Rectal smooth muscle tissue (tissue), 1 donor: ENCODE data around the gene GNB5.

ENCODE experiments used
- H3K27ac ChIP-seq: one replicate; pipeline ENCODE4 v1.7.0; 2013; ENCODE audit warnings: low read depth, low read length, inconsistent platforms
- H3K27me3 ChIP-seq: one replicate; pipeline ENCODE4 v1.7.0; 2013; ENCODE audit warnings: low read length; ENCODE audit not compliant: control insufficient read depth, insufficient read depth
- H3K36me3 ChIP-seq: one replicate; pipeline ENCODE4 v1.7.0; 2013; ENCODE audit warnings: low read length; ENCODE audit not compliant: control insufficient read depth, insufficient read depth
- H3K4me1 ChIP-seq: one replicate; pipeline ENCODE4 v1.7.0; 2013; ENCODE audit warnings: low read length; ENCODE audit not compliant: control insufficient read depth, insufficient read depth
- H3K4me3 ChIP-seq: one replicate; pipeline ENCODE4 v1.7.0; 2013; ENCODE audit warnings: low read length
- H3K9ac ChIP-seq: one replicate; pipeline ENCODE4 v1.7.0; 2013; ENCODE audit warnings: low read length

GNB5 gene

DNA sequence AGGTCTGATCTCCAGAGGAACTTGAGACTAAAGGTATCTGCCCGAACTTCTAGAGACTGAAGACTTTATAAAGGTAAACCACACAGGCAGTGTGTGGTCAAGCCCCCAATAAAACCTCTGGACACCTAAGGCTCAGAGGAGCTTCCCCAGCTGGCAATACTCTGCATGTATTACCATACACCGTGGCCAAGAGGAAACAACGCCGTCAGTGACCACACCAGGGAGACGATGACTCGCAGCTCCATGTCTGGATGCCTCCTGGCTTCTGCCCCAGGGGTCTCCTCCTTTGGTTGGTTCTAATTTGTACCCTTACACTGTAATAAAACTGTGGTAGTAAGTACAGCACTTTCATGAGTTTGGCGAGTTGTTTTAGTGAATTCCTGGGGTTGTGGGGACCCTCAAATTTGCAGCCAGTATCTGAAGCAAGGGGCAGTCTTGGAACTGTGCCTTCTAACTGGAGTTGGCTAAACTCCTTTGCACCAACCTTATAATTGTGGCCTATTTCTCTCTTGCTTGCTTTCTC is 46.5 kb downstream of the GNB5 start:
- Histone ChIP-seq H3K9ac (no peak overlapping the region), H3K36me3 (peaks cover 7% of the 10 kb centered on the region), H3K27me3 (no peaks in the 10 kb centered on the region), H3K27ac (no peak overlapping the region), H3K4me1 (no peaks in the 10 kb centered on the region), H3K4me3 (no peak overlapping the region)

DNA sequence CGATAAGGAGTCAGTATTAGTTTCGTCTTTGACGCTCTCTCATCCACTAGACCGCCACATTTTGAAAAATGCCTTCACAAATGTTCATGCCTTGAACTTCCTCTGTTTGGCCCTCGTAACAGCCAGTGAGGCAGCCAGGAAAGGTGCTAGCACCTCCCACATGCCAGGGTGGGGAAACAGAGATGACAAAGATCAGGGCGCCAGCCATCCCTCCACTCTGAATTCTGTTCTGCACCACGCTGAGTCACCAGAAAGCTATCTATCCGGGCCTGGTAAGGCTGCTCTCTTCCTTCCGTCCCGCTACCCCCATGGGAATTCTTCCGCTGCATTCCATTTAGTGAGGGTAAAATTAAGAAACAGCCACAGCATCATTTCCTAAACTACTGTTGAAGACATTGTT is 47.3 kb downstream of the GNB5 start:
- no peak overlapping the region for H3K9ac ChIP-seq
- H3K4me3 ChIP-seq: no peak overlapping the region
- H3K4me1 ChIP-seq: no peaks in the 10 kb centered on the region
- H3K36me3 ChIP-seq: peaks cover 4% of the 10 kb centered on the region
- H3K27me3 ChIP-seq: no peaks in the 10 kb centered on the region
- H3K27ac ChIP-seq: no peak overlapping the region

DNA sequence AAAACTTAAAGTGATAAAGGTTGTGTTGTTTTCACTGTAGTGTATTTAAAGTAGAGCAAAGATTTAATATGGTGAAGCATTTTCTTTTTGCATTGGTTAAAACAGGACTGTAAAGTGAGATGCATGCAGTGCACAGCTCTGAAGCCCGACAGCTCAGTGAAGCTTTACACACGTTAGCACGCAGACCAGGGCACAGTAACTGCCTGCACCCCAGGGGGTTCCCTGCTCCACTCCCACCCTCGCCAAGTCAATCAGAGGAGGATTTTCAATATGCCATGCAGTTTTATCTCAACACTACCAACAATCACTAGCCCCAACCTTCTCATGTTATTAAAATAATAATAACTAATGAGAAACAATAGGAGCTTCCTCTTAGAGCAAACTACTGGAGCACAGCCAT is 50.5 kb downstream of the GNB5 start:
- no peak overlapping the region for H3K4me3 ChIP-seq
- H3K4me1 ChIP-seq: peaks cover 12% of the 10 kb centered on the region
- peaks cover 4% of the 10 kb centered on the region for H3K36me3 ChIP-seq
- H3K27ac ChIP-seq: no peak overlapping the region
- H3K9ac ChIP-seq: no peak overlapping the region
- H3K27me3 ChIP-seq: no peaks in the 10 kb centered on the region

DNA sequence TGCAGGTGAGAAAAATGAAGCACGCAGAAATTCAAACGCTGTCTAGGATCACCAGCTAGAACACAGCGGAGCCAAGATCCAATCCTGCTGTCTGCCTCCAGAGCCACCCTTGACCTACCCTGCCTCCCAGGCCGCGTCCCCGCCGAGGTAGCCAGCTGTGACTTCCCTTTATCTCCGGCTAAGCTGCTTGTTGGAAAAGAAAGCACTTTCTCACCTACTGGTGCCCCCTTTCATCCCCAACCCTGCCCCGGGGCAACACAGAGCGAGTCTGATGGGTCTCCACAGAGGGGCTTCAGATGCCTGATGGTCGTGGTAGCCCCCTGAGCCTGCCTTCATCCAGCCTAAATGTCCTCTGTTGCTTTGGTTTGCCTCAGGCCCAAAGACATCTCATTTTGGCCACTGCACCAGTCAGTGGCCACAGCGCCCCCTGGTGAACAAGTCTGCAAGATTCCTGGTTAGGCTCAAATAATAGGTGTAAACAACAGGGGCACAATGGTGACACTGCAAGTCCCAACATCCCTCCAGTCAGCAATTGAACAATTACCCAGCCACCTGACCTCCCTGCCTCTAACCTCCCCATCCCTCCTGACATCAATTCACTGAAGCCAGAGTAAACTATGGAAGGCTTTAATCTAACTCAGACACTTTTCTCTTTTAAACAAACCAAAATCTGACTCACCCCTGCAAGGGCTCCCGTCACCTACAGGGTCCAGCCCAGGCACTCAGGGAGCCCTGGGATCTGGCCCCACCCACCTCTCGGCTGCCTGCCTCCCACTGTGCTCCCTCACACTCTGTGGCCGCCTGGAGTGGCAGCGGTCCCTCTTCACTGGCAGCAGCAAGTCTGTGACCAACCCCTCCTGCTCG is 51.4 kb downstream of the GNB5 start:
- no peaks in the 10 kb centered on the region for H3K27me3 ChIP-seq
- H3K4me1 ChIP-seq: peaks cover 12% of the 10 kb centered on the region
- H3K9ac ChIP-seq: no peak overlapping the region
- H3K4me3 ChIP-seq: no peak overlapping the region
- H3K27ac ChIP-seq: no peak overlapping the region
- H3K36me3 ChIP-seq: peaks cover 3% of the 10 kb centered on the region

DNA sequence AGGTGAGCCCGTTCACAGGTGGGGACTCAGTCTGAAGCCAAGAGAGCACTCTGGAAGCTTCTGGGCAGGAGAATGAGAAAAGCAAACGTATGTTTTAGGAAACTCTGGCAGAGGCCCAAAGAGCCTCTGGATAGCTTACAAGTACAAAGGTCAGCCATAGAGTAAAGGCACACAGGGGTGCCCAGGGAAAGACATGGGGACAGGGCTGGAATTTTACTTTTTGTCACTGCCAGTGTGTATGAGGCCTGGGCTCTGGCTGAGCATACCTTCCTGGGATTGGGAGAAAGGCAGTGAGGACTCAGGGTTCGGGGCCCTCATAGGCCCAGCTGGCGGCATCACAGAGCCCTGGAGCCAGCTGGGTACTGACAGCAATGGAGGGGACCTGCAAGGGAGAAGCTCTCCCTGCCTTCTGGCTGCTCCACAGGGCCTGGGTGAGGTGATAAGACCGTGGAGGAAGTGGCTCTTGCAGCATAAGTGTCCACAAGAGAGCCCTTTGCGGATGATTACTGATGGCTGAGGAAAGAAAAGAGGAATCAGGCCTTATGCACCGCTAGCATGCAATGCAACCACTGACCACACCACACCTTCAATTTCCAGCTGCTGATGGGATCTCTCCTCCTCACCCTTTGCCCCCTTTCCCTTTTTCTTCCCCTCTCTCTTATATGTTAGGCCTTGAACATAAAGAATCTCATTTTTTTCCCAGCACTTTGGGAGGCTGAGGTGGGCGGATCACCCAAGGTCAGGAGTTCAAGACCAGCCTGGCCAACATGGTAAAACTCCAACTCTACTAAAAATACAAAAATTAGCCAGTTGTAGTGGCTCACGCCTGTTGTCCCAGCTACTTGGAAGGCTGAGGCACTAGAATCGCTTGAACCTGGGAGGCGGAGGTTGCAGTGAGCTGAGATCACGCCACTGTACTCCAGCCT is 53.5 kb downstream of the GNB5 start:
- H3K9ac ChIP-seq: no peak overlapping the region
- H3K27me3 ChIP-seq: no peaks in the 10 kb centered on the region
- no peaks in the 10 kb centered on the region for H3K36me3 ChIP-seq
- no peak overlapping the region for H3K27ac ChIP-seq
- H3K4me1 ChIP-seq: peaks cover 12% of the 10 kb centered on the region
- no peak overlapping the region for H3K4me3 ChIP-seq

DNA sequence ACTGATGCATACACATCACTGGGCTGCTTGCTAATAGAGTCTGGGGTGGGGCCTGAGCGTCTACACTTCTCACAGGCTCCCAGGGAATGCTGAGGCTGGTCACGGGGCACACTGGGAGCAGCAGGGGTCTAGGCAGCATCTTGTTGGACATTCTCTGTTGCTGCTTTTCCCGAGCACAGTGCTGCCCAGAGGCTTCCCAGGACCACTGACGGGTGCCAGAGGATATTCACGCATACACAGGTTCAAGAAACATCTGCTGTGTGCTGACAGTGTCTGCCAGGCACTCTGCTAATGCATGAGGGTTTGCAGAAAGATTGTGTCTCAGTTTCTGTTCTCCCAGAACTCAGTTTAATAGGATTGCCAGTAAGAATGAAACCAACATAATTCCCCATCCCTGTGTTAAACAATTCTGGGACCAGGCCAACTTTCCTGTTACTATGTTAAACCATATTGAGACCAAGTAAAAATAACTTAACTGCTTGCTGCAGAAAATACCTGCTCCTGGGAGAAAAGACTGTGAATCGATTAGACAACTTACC is 54.7 kb downstream of the GNB5 start:
- Histone ChIP-seq H3K4me3 (no peak overlapping the region), H3K9ac (no peak overlapping the region), H3K27me3 (no peaks in the 10 kb centered on the region), H3K27ac (peak overlapping the region; percentile 1), H3K36me3 (no peaks in the 10 kb centered on the region), H3K4me1 (peaks cover 12% of the 10 kb centered on the region)

DNA sequence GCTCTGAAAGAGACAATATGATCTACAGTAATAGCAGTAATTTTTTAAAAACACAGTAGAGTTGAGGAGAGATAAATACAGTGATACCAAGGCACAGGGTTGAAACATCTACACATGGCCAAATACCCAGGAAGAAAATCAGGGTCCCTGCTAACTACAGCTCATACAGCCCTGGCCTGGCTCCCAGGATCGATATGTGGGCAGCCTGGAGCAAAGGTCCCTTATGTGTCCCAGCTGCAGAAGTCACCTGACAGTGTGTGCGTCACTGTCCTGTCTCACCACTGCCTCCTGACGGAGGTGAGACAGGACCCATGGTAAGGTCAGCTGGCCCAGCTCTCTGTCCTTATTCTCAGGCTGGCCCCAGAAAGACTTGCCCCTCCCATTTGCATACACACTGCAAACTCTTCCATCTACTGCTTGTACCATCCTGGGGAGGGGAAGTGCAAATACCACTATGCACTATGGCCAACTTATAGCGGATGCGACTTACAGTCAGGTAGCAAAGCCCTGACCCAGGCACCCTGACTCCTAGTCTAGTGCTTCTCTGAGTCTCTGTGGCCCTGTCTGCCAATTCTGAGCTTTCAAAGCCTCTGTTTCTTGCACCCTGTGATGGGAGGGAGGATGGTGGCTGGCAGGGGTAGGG is 56.6 kb downstream of the GNB5 start:
- Histone ChIP-seq H3K4me3 (no peak overlapping the region), H3K9ac (no peak overlapping the region), H3K27me3 (no peaks in the 10 kb centered on the region), H3K27ac (no peak overlapping the region), H3K4me1 (peaks cover 12% of the 10 kb centered on the region), H3K36me3 (no peaks in the 10 kb centered on the region)

DNA sequence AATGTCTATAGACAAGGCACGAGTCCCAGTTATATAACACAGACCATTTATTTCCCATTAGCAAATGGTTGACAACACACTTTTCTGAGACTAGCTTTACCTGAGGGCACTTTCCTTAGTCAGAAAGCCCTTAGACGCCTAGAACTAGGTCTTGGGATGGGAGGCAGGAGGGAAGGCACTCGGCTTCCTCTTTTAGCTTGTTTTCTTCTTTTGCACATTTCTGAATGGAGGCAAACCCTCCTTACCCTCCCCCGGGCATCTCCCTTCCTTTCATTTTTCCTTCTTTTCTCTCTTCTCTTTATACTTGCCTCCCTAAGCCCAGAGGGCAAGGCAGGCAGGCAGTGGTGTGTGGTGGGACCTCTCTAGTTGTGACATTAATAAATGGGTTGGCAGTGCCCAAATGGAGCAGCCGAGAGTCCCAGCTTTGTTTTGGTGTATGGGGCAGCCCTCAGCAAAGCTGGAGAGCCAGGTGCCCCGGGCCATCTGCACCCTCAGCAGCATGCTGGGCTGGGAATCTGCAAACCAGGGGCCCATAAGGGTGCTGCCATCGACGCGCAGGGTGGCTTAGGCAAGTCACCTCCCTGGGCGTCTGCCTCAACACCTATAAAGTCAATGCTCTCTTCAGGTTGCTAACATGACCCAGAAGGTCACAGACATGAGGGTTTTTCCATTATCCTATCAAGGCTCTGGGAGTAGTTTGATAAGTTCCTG is 57.5 kb downstream of the GNB5 start:
- H3K36me3 ChIP-seq: no peaks in the 10 kb centered on the region

DNA sequence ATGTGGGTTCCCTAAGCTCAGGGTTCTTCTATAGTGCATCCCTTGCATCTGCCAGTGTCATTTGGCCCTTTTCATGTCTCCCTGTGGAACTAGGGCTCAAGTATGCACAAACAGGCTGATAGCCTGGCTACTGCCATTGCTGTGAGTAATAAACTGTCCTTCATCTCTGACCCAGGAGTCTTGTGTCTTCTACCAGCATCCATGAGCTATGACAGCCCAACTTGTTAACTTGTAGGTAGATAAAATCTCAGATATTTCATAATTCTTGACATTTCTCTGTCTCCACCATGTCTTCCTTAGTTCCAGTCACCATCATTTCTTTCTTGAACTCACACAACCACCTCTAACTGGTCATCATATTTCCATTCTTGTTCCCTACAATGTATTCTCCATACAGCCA is 59.1 kb downstream of the GNB5 start:
- Histone ChIP-seq H3K4me3 (no peak overlapping the region), H3K9ac (no peak overlapping the region), H3K27ac (no peak overlapping the region), H3K4me1 (peaks cover 10% of the 10 kb centered on the region), H3K27me3 (no peaks in the 10 kb centered on the region), H3K36me3 (no peaks in the 10 kb centered on the region)

More for the DNA sequence above, 57.5 kb downstream of the GNB5 start:
- Histone ChIP-seq H3K9ac (no peak overlapping the region), H3K4me3 (no peak overlapping the region), H3K27ac (no peak overlapping the region), H3K27me3 (no peaks in the 10 kb centered on the region), H3K4me1 (peaks cover 12% of the 10 kb centered on the region)

DNA sequence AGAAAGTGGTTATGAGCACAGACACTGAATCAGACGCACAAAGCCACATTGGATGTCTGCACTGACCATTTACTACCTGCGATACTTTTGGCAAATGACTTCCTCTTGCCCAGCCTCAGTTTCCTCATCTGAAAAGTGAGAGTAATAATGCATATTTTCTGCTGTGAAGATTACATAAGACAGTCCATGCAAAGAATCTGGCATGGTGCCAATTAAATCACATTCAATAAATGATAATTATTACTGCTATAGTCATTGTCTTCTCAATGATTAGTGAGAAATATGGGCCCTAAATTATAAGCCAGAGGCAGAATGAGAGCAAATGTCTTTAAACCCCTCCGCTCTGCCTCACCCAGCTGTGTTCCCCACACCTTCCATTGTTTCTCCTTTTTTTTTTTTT is 62.6 kb downstream of the GNB5 start:
- no peaks in the 10 kb centered on the region for H3K27me3 ChIP-seq
- no peaks in the 10 kb centered on the region for H3K36me3 ChIP-seq
- H3K4me3 ChIP-seq: no peak overlapping the region
- H3K4me1 ChIP-seq: no peaks in the 10 kb centered on the region
- H3K27ac ChIP-seq: no peak overlapping the region
- no peak overlapping the region for H3K9ac ChIP-seq

DNA sequence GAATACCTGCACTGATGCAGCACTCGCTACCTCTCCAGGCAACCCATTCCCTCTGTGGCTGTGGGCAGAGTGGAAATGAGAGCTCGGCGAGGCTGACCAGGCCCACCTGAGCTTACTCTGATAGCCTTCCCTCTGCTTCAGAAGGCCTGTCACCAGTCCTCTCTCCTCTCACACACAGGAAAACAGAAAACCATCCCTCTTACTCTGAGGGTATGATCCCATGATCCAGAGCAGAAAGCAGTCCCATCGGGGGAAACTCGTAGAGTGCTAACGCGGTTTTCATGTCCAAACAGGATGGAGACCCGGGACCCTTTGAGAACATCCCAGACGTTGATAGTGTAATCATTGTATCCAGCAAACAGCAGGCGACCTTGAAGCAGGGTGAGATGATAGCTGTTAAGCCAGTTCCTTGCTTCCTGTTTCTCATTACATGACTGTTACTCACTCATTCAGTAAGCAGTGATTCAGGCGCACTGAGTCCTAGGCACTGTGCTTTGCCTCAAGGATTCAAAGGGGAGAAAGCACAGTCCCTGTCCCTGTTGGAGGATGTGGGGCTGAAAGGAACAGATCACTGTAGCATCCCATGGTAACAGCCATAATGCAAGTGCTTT is 66.8 kb downstream of the GNB5 start:
- Histone ChIP-seq H3K36me3 (peaks cover 2% of the 10 kb centered on the region), H3K27ac (no peak overlapping the region), H3K27me3 (no peaks in the 10 kb centered on the region), H3K9ac (no peak overlapping the region), H3K4me1 (no peaks in the 10 kb centered on the region), H3K4me3 (no peak overlapping the region)
